Measurements from ENCODE around the gene OS9. TPM values are rescaled to one million over a fixed set of nuclear protein-coding genes. Genes with fewer than 3 reads are reported as not detected.
"Not testable (repeated sequence)": the region's sequence is repeated elsewhere in the genome, so short reads cannot be mapped to it uniquely, and the experiment has no call there.

OS9 gene
- total and polyA plus RNA-seq, 4 donors = 136 to 357 (median 216) TPM

DNA sequence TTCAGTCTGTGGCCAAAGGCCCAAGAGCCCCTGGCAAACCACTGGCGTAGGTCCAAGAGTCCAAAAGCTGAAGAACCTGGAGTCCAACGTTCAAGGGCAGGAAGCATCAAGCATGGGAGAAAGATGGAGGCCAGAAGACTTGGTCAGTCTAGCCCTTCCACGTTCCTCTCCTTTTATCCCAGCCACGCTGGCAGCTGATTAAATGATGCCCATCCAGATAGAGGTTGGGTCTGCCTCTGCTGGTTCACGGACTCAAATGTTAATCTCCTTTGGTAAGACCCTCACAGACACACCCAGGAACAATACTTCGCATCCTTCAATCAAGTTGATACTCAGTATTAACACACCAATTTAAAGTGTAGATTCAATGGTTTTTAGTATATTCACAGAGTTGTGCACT is 21.1 kb upstream of the OS9 start:
- DNase-seq (ENCODE audit: low spot score) = no peak
- TF ChIP-seq GABPA (IDR thresholded peaks at IDR 0.05 in 1 of 2, conservative IDR thresholded peaks at IDR 0.05 in 1 of 2) (no peak), FOXA2 (IDR thresholded peaks at IDR 0.05) (no peak), RXRA (IDR thresholded peaks at IDR 0.05) (no peak), TAF1 (conservative IDR thresholded peaks at IDR 0.05) (no peak), FOXA1 (IDR thresholded peaks at IDR 0.05) (no peak), HNF4A (conservative IDR thresholded peaks at IDR 0.05) (no peak), YY1 (IDR thresholded peaks at IDR 0.05) (no peak), SP1 (IDR thresholded peaks at IDR 0.05) (no peak)
- TF ChIP-seq, protein P1, sequence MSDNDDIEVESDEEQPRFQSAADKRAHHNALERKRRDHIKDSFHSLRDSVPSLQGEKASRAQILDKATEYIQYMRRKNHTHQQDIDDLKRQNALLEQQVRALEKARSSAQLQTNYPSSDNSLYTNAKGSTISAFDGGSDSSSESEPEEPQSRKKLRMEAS (IDR thresholded peaks at IDR 0.05) = no peak
- Histone ChIP-seq H3K36me3 (ENCODE audit: control insufficient read depth in 4 of 4, insufficient read depth in 3 of 4, low read depth in 1 of 4, low read length in 3 of 4) (no peaks in the 10 kb centered on the region), H3K9ac (ENCODE audit: low read depth in 1 of 2, low read length in 2 of 2) (no peak overlapping the region), H3K27ac (ENCODE audit: low read depth in 1 of 2, low read length in 2 of 2) (no peak overlapping the region), H3K27me3 (ENCODE audit: control insufficient read depth in 4 of 4, insufficient read depth in 4 of 4, low read length in 3 of 4) (no peaks in the 10 kb centered on the region), H3K4me3 (ENCODE audit: low read depth in 1 of 3, low read length in 3 of 3) (no peak overlapping the region), H3K4me1 (ENCODE audit: control insufficient read depth in 4 of 4, insufficient read depth in 4 of 4, low read length in 3 of 4) (no peaks in the 10 kb centered on the region), H3K9me3 (ENCODE audit: control insufficient read depth in 4 of 4, low read length in 3 of 4) (no peaks in the 10 kb centered on the region)
- WGBS = 79% methylated on average over 6 of the region's 6 CpGs

DNA sequence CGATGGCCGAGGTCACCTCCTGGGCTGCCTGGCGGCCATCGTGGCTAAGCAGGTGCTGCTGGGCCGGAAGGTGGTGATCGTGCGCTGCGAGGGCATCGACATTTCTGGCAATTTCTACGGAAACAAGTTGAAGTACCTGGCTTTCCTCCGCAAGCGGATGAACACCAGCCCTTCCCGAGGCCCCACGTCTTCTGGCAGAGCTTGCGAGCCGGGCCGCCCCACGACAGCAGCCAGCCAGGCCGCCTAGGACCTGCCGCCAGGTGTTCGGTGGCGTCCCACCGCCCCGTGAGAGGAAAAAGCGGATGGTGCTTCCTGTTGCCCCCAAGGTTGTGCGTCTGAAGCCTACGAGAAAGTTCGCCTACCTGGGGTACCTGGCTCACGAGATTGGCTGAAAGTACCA is 19.2 kb upstream of the OS9 start:
- TF ChIP-seq GABPA (IDR thresholded peaks at IDR 0.05 in 1 of 2, conservative IDR thresholded peaks at IDR 0.05 in 1 of 2) (no peak), YY1 (IDR thresholded peaks at IDR 0.05) (no peak), NR2F2 (IDR thresholded peaks at IDR 0.05) (no peak), RXRA (IDR thresholded peaks at IDR 0.05) (no peak), JUND (IDR thresholded peaks at IDR 0.05) (no peak), FOXA1 (IDR thresholded peaks at IDR 0.05) (no peak), FOXA2 (IDR thresholded peaks at IDR 0.05) (no peak), SP1 (IDR thresholded peaks at IDR 0.05) (no peak), HNF4G (IDR thresholded peaks at IDR 0.05) (no peak)
- TF ChIP-seq, protein P2, sequence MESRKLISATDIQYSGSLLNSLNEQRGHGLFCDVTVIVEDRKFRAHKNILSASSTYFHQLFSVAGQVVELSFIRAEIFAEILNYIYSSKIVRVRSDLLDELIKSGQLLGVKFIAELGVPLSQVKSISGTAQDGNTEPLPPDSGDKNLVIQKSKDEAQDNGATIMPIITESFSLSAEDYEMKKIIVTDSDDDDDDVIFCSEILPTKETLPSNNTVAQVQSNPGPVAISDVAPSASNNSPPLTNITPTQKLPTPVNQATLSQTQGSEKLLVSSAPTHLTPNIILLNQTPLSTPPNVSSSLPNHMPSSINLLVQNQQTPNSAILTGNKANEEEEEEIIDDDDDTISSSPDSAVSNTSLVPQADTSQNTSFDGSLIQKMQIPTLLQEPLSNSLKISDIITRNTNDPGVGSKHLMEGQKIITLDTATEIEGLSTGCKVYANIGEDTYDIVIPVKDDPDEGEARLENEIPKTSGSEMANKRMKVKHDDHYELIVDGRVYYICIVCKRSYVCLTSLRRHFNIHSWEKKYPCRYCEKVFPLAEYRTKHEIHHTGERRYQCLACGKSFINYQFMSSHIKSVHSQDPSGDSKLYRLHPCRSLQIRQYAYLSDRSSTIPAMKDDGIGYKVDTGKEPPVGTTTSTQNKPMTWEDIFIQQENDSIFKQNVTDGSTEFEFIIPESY (IDR thresholded peaks at IDR 0.05) = no peak
- TF ChIP-seq, protein P3, sequence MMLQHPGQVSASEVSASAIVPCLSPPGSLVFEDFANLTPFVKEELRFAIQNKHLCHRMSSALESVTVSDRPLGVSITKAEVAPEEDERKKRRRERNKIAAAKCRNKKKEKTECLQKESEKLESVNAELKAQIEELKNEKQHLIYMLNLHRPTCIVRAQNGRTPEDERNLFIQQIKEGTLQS (IDR thresholded peaks at IDR 0.05) = no peak
- TF ChIP-seq, protein P4, sequence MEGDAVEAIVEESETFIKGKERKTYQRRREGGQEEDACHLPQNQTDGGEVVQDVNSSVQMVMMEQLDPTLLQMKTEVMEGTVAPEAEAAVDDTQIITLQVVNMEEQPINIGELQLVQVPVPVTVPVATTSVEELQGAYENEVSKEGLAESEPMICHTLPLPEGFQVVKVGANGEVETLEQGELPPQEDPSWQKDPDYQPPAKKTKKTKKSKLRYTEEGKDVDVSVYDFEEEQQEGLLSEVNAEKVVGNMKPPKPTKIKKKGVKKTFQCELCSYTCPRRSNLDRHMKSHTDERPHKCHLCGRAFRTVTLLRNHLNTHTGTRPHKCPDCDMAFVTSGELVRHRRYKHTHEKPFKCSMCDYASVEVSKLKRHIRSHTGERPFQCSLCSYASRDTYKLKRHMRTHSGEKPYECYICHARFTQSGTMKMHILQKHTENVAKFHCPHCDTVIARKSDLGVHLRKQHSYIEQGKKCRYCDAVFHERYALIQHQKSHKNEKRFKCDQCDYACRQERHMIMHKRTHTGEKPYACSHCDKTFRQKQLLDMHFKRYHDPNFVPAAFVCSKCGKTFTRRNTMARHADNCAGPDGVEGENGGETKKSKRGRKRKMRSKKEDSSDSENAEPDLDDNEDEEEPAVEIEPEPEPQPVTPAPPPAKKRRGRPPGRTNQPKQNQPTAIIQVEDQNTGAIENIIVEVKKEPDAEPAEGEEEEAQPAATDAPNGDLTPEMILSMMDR (IDR thresholded peaks at IDR 0.05; ENCODE audit: low read depth, low read length, missing input control) = no peak
- no peak for DNase-seq (ENCODE audit: low spot score)
- Histone ChIP-seq H3K4me3 (ENCODE audit: low read depth in 1 of 3, low read length in 3 of 3) (no peak overlapping the region), H3K9me3 (ENCODE audit: control insufficient read depth in 4 of 4, low read length in 3 of 4) (no peaks in the 10 kb centered on the region), H3K27me3 (ENCODE audit: control insufficient read depth in 4 of 4, insufficient read depth in 4 of 4, low read length in 3 of 4) (no peaks in the 10 kb centered on the region), H3K36me3 (ENCODE audit: control insufficient read depth in 4 of 4, insufficient read depth in 3 of 4, low read depth in 1 of 4, low read length in 3 of 4) (no peaks in the 10 kb centered on the region), H3K4me1 (ENCODE audit: control insufficient read depth in 4 of 4, insufficient read depth in 4 of 4, low read length in 3 of 4) (no peaks in the 10 kb centered on the region), H3K9ac (ENCODE audit: low read depth in 1 of 2, low read length in 2 of 2) (no peak overlapping the region), H3K27ac (ENCODE audit: low read depth in 1 of 2, low read length in 2 of 2) (no peak overlapping the region)
- WGBS = 90% methylated on average over 29 of the region's 29 CpGs

DNA sequence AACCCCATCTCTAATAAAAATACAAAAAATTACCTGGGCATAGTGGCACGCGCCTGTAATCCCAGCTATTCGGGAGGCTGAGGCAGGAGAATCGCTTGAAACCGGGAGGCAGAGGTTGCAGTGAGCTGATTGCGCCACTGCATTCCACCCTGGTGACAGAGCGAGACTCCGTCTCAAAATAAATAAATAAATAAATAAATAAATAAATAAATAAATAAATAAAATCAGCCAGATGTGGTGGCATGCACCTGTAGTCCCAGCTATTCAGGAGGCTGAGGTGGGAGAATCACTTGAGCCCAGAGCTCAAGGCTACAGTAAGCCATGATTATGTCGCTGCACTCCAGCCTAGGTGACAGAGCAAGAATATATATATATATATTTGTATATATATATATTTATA is 16.0 kb upstream of the OS9 start:
- not testable (repeated sequence) for H3K36me3 ChIP-seq (ENCODE audit: control insufficient read depth in 4 of 4, insufficient read depth in 3 of 4, low read depth in 1 of 4, low read length in 3 of 4); H3K4me3 ChIP-seq (ENCODE audit: low read depth in 1 of 3, low read length in 3 of 3); H3K27ac ChIP-seq (ENCODE audit: low read depth in 1 of 2, low read length in 2 of 2); H3K27me3 ChIP-seq (ENCODE audit: control insufficient read depth in 4 of 4, insufficient read depth in 4 of 4, low read length in 3 of 4); H3K9ac ChIP-seq (ENCODE audit: low read depth in 1 of 2, low read length in 2 of 2); DNase-seq (ENCODE audit: low spot score); H3K4me1 ChIP-seq (ENCODE audit: control insufficient read depth in 4 of 4, insufficient read depth in 4 of 4, low read length in 3 of 4); H3K9me3 ChIP-seq (ENCODE audit: control insufficient read depth in 4 of 4, low read length in 3 of 4)
- WGBS = 86% methylated on average over 9 of the region's 9 CpGs
